ENCODE results near the gene NRXN3. TPM values are rescaled to one million over a fixed set of nuclear protein-coding genes. Genes with fewer than 3 reads are reported as not detected.

NRXN3 gene
- polyA plus RNA-seq, 4 donors = 6.4 to 7.2 (median 7.0) TPM

- DNase-seq (ENCODE audit: low read depth in 4 of 4, low spot score in 3 of 4) = no peak
Observed at GRCh38 chr14:79037106-79037505, 866.9 kb downstream of the NRXN3 start.

- DNase-seq (ENCODE audit: low read depth in 4 of 4, low spot score in 3 of 4) = no peak
Observed at GRCh38 chr14:79037593-79037992, 867.4 kb downstream of the NRXN3 start.

- DNase-seq (ENCODE audit: low read depth in 4 of 4, low spot score in 3 of 4) = no peak
Observed at GRCh38 chr14:79040790-79041189, 870.6 kb downstream of the NRXN3 start.

- DNase-seq (ENCODE audit: low read depth in 4 of 4, low spot score in 3 of 4) = no peak
Observed at GRCh38 chr14:79043194-79043889, 873.2 kb downstream of the NRXN3 start.

- DNase-seq (ENCODE audit: low read depth in 4 of 4, low spot score in 3 of 4) = no peak
Observed at GRCh38 chr14:79044894-79045624, 874.9 kb downstream of the NRXN3 start.

- no peak for DNase-seq (ENCODE audit: low read depth in 4 of 4, low spot score in 3 of 4)
Observed at GRCh38 chr14:79050787-79051727, 880.9 kb downstream of the NRXN3 start.

- DNase-seq (ENCODE audit: low read depth in 4 of 4, low spot score in 3 of 4) = no peak
Observed at GRCh38 chr14:79051742-79052141, 881.6 kb downstream of the NRXN3 start.

- no peak for DNase-seq (ENCODE audit: low read depth in 4 of 4, low spot score in 3 of 4)
Observed at GRCh38 chr14:79056879-79057278, 886.7 kb downstream of the NRXN3 start.

- DNase-seq (ENCODE audit: low read depth in 4 of 4, low spot score in 3 of 4) = no peak
Observed at GRCh38 chr14:79057333-79057732, 887.2 kb downstream of the NRXN3 start.

GRCh38 chr14:79062226-79062625 lies 892.1 kb downstream of the NRXN3 start:
- DNase-seq (ENCODE audit: low read depth in 4 of 4, low spot score in 3 of 4) = no peak

GRCh38 chr14:79064214-79064613 lies 894.0 kb downstream of the NRXN3 start:
- DNase-seq (ENCODE audit: low read depth in 4 of 4, low spot score in 3 of 4) = no peak

- no peak for DNase-seq (ENCODE audit: low read depth in 4 of 4, low spot score in 3 of 4)
Observed at GRCh38 chr14:79074510-79074909, 904.3 kb downstream of the NRXN3 start.

- DNase-seq (ENCODE audit: low read depth in 4 of 4, low spot score in 3 of 4) = no peak
Observed at GRCh38 chr14:79076428-79076827, 906.3 kb downstream of the NRXN3 start.

GRCh38 chr14:79077096-79077495 lies 906.9 kb downstream of the NRXN3 start:
- DNase-seq (ENCODE audit: low read depth in 4 of 4, low spot score in 3 of 4) = no peak

- no peak for DNase-seq (ENCODE audit: low read depth in 4 of 4, low spot score in 3 of 4)
Observed at GRCh38 chr14:79080040-79080439, 909.9 kb downstream of the NRXN3 start.

GRCh38 chr14:79082883-79083282 lies 912.7 kb downstream of the NRXN3 start:
- DNase-seq (ENCODE audit: low read depth in 4 of 4, low spot score in 3 of 4) = no peak

GRCh38 chr14:79083356-79083755 lies 913.2 kb downstream of the NRXN3 start:
- no peak for DNase-seq (ENCODE audit: low read depth in 4 of 4, low spot score in 3 of 4)

- no peak for DNase-seq (ENCODE audit: low read depth in 4 of 4, low spot score in 3 of 4)
Observed at GRCh38 chr14:79084861-79085260, 914.7 kb downstream of the NRXN3 start.

- DNase-seq (ENCODE audit: low read depth in 4 of 4, low spot score in 3 of 4) = no peak
Observed at GRCh38 chr14:79089576-79089975, 919.4 kb downstream of the NRXN3 start.

- no peak for DNase-seq (ENCODE audit: low read depth in 4 of 4, low spot score in 3 of 4)
Observed at GRCh38 chr14:79090641-79091180, 920.5 kb downstream of the NRXN3 start.

Data from left renal pelvis (tissue), 4 donors.